Spleen (tissue), 11 donors: Measurements from ENCODE around the gene LNPEP. TPM values are rescaled to one million over a fixed set of nuclear protein-coding genes. Genes with fewer than 3 reads are reported as not detected.

Experiments used
- DNase-seq: peaks from one replicate; pipeline ENCODE4 v3.0.0-alpha.2; 2020
- H3K27ac ChIP-seq, 8 donors: fragments of 200-600 bp; sonication (generic) in 7 of 8; 1 replicate in 4 of 8; 2 replicates in 4 of 8; pipeline versions ENCODE4 v1.5.0 to v1.8.0; 2016 to 2021; ENCODE audit warnings: inconsistent platforms in 4 of 8, mild to moderate bottlenecking in 4 of 8, moderate library complexity in 1 of 8
- H3K27me3 ChIP-seq, 7 donors: fragments of 200-600 bp; sonication (generic) in 6 of 7; replicated peaks in 1 of 7; 1 replicate in 4 of 7; 2 replicates in 3 of 7; pipeline versions ENCODE4 v1.5.0 to v1.8.0; 2016 to 2021; ENCODE audit warnings: inconsistent platforms in 3 of 7, mild to moderate bottlenecking in 1 of 7
- H3K36me3 ChIP-seq, 6 donors: fragments of 200-600 bp; sonication (generic) in 5 of 6; 1 replicate in 4 of 6; 2 replicates in 2 of 6; pipeline versions ENCODE4 v1.5.0 to v1.8.0; 2016 to 2021; ENCODE audit warnings: inconsistent platforms in 2 of 6
- H3K4me1 ChIP-seq, 6 donors: fragments of 200-600 bp; sonication (generic) in 5 of 6; 1 replicate in 3 of 6; 2 replicates in 3 of 6; pipeline versions ENCODE4 v1.5.0 to v1.8.0; 2016 to 2021; ENCODE audit warnings: inconsistent platforms in 3 of 6
- H3K4me3 ChIP-seq, 8 donors: fragments of 200-600 bp; sonication (generic) in 7 of 8; 1 replicate in 4 of 8; 2 replicates in 4 of 8; pipeline versions ENCODE4 v1.5.0 to v1.8.0; 2016 to 2021; ENCODE audit warnings: inconsistent platforms in 4 of 8, mild to moderate bottlenecking in 4 of 8, moderate library complexity in 2 of 8
- H3K9me3 ChIP-seq, 8 donors: fragments of 200-600 bp; sonication (generic) in 7 of 8; 1 replicate in 4 of 8; 2 replicates in 4 of 8; pipeline versions ENCODE4 v1.5.0 to v1.8.0; 2016 to 2021; ENCODE audit warnings: inconsistent platforms in 4 of 8
- POLR2A ChIP-seq, 3 donors: fragments of 450-650 bp; IDR thresholded peaks; one replicate each; pipeline ENCODE4 v1.5.1; 2017; ENCODE audit warnings: antibody characterized with exemption in 3 of 3, mild to moderate bottlenecking in 1 of 3
- POLR2AphosphoS5 ChIP-seq, 3 donors: sonication (generic); formaldehyde crosslinking; IDR thresholded peaks; one replicate each; pipeline ENCODE4 v1.5.1; 2017; ENCODE audit warnings: antibody characterized with exemption in 3 of 3
- WGBS, 5 donors: extraction: QIAGEN DNeasy Blood & Tissue Kit in 3 of 5; methylation state at CpG; one replicate each; pipeline versions ENCODE4 v1.1.5 to v1.1.7; 2013 to 2018; 5-methylcytosine and 5-hydroxymethylcytosine counted together
- intact Hi-C: fragments of 100-400 bp; cut with DNase I; formaldehyde crosslinking; loops from one replicate; pipeline ENCODE4 v1.15.0; 2023; ENCODE audit warnings: low total_unique reads
- polyA plus RNA-seq, 3 donors: library from polyadenylated mRNA; stranded (reverse); fragments of 200-250 nt; gene quantifications; one replicate each; pipeline ENCODE4 v1.2.1, GENCODE V29; 2013
- total RNA-seq, 7 donors: library from RNA; depleted of rRNA in 3 of 7; stranded (reverse); fragments of >200 nt in 3 of 7; fragmentation: NEBNext Ultra II Directional in 4 of 7; extraction: Animal tissue kit (Norgen Biotek cat#: 25700) in 4 of 7; gene quantifications; one replicate each; pipeline versions ENCODE4 v1.1.0 to v1.2.1, GENCODE V29; 2016 to 2021
- TF ChIP-seq, protein P1 (sequence below), 11 experiments: fragments of 200-600 bp in 7 of 11; fragments of 450-650 bp in 4 of 11; sonication (generic) in 4 of 11; IDR thresholded peaks in 8 of 11; conservative IDR thresholded peaks in 3 of 11; 1 replicate in 7 of 11; 2 replicates in 4 of 11; pipeline versions ENCODE4 v1.4.0 to v1.8.0; 2016 to 2021; ENCODE audit warnings: antibody characterized with exemption in 11 of 11, inconsistent platforms in 4 of 11, mild to moderate bottlenecking in 1 of 11
- donor health status: healthy with polysubstance abuse.
- donor health status: DM: no; HTN: no; CAD: no; lungs with moderate emphysema.
- donor health status: DM: no; HTN: no; CAD: no.
- donor health status: Bipolar disorder and iron deficiency.
- donor health status: healthy.
- donor health status: DM: no; HTN: no; CAD: no.
- donor health status: DM: yes; HTN: yes; CAD: no.

The LNPEP gene
- total and polyA plus RNA-seq, 10 donors = 8.5 to 82.2 (median 65.9) TPM

DNA sequence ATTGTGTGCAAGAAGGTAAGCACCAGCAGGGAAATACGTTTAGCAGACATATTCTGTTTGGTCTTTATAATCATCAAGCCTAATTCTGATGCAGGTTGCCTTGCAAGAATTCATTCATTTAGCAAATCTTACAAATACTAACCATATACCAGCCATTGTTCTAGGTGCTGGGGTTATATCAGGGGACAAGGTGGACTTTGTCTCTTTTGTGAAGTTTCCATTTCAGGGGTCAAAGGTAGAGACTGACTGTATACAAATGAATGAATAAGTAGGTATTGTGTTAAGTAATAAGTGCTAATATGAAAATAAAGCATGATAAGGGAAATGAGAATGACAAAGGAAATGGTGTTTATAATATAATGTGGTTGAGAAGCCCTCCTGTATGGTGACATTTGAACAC lies 64.0 kb downstream of the LNPEP start:
- peaks cover 0 to 97% (median 33%) of the 10 kb centered on the region in 6 donors for H3K36me3 ChIP-seq
- no peaks in the 10 kb centered on the region for H3K27me3 ChIP-seq
- no peak for DNase-seq
- WGBS, 5 donors = 88 to 96% (median 92%) methylated on average over 1 of the region's 1 CpG
- no peaks in the 10 kb centered on the region for H3K9me3 ChIP-seq
- H3K4me1 ChIP-seq = peaks cover 0 to 4% (median 0%) of the 10 kb centered on the region in 6 donors
- H3K4me3 ChIP-seq = no peak overlapping the region
- TF ChIP-seq POLR2AphosphoS5 (IDR thresholded peaks at IDR 0.05) = no peak
- TF ChIP-seq, protein P1, sequence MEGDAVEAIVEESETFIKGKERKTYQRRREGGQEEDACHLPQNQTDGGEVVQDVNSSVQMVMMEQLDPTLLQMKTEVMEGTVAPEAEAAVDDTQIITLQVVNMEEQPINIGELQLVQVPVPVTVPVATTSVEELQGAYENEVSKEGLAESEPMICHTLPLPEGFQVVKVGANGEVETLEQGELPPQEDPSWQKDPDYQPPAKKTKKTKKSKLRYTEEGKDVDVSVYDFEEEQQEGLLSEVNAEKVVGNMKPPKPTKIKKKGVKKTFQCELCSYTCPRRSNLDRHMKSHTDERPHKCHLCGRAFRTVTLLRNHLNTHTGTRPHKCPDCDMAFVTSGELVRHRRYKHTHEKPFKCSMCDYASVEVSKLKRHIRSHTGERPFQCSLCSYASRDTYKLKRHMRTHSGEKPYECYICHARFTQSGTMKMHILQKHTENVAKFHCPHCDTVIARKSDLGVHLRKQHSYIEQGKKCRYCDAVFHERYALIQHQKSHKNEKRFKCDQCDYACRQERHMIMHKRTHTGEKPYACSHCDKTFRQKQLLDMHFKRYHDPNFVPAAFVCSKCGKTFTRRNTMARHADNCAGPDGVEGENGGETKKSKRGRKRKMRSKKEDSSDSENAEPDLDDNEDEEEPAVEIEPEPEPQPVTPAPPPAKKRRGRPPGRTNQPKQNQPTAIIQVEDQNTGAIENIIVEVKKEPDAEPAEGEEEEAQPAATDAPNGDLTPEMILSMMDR (IDR thresholded peaks at IDR 0.05 in 8 of 11, conservative IDR thresholded peaks at IDR 0.05 in 3 of 11) = no peak
- no peak for TF ChIP-seq POLR2A (IDR thresholded peaks at IDR 0.05)
- intact Hi-C loops = no loop called here
- no peak overlapping the region for H3K27ac ChIP-seq

DNA sequence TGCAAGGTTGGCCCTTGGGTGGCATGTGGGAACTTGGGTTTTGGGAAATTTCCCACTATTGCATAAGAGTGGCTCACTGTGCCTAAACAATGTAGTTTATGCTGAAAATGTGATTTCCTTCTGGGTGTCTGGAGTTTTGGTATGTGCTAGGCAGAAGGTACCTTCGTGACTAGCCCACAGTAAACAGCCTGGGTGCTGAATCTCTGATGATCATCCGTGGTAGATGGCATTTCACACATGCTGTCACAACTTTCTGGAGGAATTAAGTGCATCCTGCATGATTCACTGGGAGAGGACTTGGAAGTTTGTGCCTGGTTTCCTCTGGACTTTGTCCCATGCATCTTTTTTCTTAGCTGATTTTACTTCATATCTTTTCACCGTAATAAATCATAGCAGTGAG lies 64.5 kb downstream of the LNPEP start:
- H3K27me3 ChIP-seq = no peaks in the 10 kb centered on the region
- TF ChIP-seq POLR2AphosphoS5 (IDR thresholded peaks at IDR 0.05) (no peak), POLR2A (IDR thresholded peaks at IDR 0.05) (no peak)
- TF ChIP-seq, protein P1 (IDR thresholded peaks at IDR 0.05 in 8 of 11, conservative IDR thresholded peaks at IDR 0.05 in 3 of 11) = no peak
- H3K9me3 ChIP-seq = no peaks in the 10 kb centered on the region
- intact Hi-C loops = no loop called here
- H3K27ac ChIP-seq = no peak overlapping the region
- H3K4me1 ChIP-seq = peaks cover 0 to 4% (median 0%) of the 10 kb centered on the region in 6 donors
- no peak for DNase-seq
- WGBS, 5 donors = 78 to 99% (median 94%) methylated on average over 3 of the region's 3 CpGs
- H3K4me3 ChIP-seq = no peak overlapping the region
- peaks cover 0 to 97% (median 36%) of the 10 kb centered on the region in 6 donors for H3K36me3 ChIP-seq

DNA sequence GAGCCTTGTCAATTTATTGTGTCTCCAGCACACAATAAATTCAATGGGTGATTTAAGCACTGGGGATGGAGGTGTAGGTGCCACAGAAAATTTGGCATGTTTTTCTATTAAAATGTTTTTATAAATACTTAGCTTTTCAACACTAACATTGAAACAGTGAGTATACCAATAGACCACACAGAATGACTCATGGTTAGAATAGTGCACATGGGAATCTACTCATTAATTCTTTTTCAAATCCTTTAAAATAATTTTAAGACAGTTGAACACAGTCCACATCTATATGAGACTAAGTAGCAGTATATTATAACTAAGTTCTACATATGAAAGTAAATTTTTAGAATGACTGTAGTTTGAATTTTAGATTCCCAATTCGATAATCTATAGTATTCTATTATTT lies 67.1 kb downstream of the LNPEP start:
- no peak for DNase-seq
- 96 to 100% (median 96%) methylated on average over 1 of the region's 1 CpG for WGBS, 5 donors
- TF ChIP-seq POLR2A (IDR thresholded peaks at IDR 0.05) = no peak
- no peak for TF ChIP-seq POLR2AphosphoS5 (IDR thresholded peaks at IDR 0.05)
- TF ChIP-seq, protein P1 (IDR thresholded peaks at IDR 0.05 in 8 of 11, conservative IDR thresholded peaks at IDR 0.05 in 3 of 11) = no peak
- no peak overlapping the region for H3K4me3 ChIP-seq
- H3K36me3 ChIP-seq = peaks cover 0 to 98% (median 42%) of the 10 kb centered on the region in 6 donors
- no peaks in the 10 kb centered on the region for H3K9me3 ChIP-seq
- intact Hi-C loops = no loop called here
- no peaks in the 10 kb centered on the region for H3K27me3 ChIP-seq
- H3K4me1 ChIP-seq = peaks cover 0 to 7% (median 0%) of the 10 kb centered on the region in 6 donors
- H3K27ac ChIP-seq = no peak overlapping the region

DNA sequence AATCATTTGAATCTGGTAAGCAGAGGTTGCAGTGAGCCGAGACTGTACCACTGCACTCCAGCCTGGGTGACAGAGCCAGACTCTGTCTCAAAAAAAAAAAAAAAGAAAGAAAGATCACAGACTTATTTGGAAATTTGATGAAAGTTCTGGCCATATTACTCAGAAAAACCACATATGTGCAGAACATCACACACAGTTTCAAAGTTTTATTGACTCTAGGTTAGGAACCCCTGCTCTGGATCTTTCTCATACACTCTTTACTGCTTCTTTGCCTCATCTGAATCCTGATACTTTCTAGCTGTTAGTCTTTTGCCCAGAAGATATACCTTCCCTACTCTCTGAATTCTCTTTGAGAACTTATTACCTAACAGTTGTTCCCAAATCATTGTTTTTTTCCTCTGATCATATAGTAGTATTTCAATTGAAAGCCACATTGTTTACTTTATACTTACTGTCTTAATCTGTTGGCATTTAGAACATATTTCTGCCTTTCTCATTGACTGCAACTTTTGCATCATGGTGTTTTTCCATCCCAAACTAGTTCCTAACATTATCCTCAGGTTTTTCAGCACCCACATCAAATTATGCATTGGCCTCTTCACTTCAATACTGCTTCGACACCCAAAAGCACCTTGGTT lies 68.7 kb downstream of the LNPEP start:
- Histone ChIP-seq H3K4me3 (no peak overlapping the region), H3K27me3 (no peaks in the 10 kb centered on the region), H3K4me1 (peaks cover 0 to 19% (median 8%) of the 10 kb centered on the region in 6 donors), H3K27ac (no peak overlapping the region), H3K9me3 (no peaks in the 10 kb centered on the region), H3K36me3 (peaks cover 0 to 83% (median 33%) of the 10 kb centered on the region in 6 donors)
- TF ChIP-seq POLR2A (IDR thresholded peaks at IDR 0.05) (no peak), POLR2AphosphoS5 (IDR thresholded peaks at IDR 0.05) (no peak)
- TF ChIP-seq, protein P1 (IDR thresholded peaks at IDR 0.05 in 8 of 11, conservative IDR thresholded peaks at IDR 0.05 in 3 of 11) = no peak
- DNase-seq = no peak
- WGBS, 5 donors = 90 to 99% (median 95%) methylated on average over 2 of the region's 2 CpGs
- intact Hi-C loops = no loop called here
